Esophagus muscularis mucosa (tissue), 4 donors: ENCODE measurements around the gene EMP2. TPM values are rescaled to one million over a fixed set of nuclear protein-coding genes. Genes with fewer than 3 reads are reported as not detected.

Source experiments
- DNase-seq: peaks from one replicate; pipeline ENCODE4 v3.0.0-alpha.2; 2017; ENCODE audit errors: extremely low spot score
- H3K27ac ChIP-seq, 4 donors: fragments of 200-600 bp; sonication (generic); replicated peaks in 1 of 4; 1 replicate in 3 of 4; 2 replicates in 1 of 4; pipeline ENCODE4 v1.5.1; 2016 to 2019; ENCODE audit warnings: mild to moderate bottlenecking in 1 of 4
- H3K27me3 ChIP-seq, 4 donors: fragments of 200-600 bp; sonication (generic); one replicate each; pipeline versions ENCODE4 v1.5.1 to v1.6.0; 2016 to 2019
- H3K36me3 ChIP-seq, 4 donors: fragments of 200-600 bp; sonication (generic); one replicate each; pipeline ENCODE4 v1.5.1; 2016 to 2019
- H3K4me1 ChIP-seq, 4 donors: fragments of 200-600 bp; sonication (generic); one replicate each; pipeline ENCODE4 v1.5.1; 2016 to 2019
- H3K4me3 ChIP-seq, 4 donors: fragments of 200-600 bp; sonication (generic); 1 replicate in 2 of 4; 2 replicates in 2 of 4; pipeline ENCODE4 v1.5.1; 2016 to 2019; ENCODE audit warnings: mild to moderate bottlenecking in 4 of 4, moderate library complexity in 1 of 4
- H3K9me3 ChIP-seq, 4 donors: fragments of 200-600 bp; sonication (generic); 1 replicate in 3 of 4; 2 replicates in 1 of 4; pipeline ENCODE4 v1.5.1; 2016 to 2019
- CTCF ChIP-seq, 3 experiments: fragments of 200-600 bp in 2 of 3; fragments of 450-650 bp in 1 of 3; sonication (generic) in 2 of 3; IDR thresholded peaks; one replicate each; pipeline ENCODE4 v1.5.1; 2017 to 2019; ENCODE audit warnings: antibody characterized with exemption in 3 of 3, mild to moderate bottlenecking in 2 of 3, moderate library complexity in 1 of 3
- EP300 ChIP-seq: sonication (generic); formaldehyde crosslinking; IDR thresholded peaks from one replicate; pipeline ENCODE4 v1.6.1; 2017; ENCODE audit warnings: antibody characterized with exemption
- POLR2A ChIP-seq: fragments of 450-650 bp; IDR thresholded peaks from one replicate; pipeline ENCODE4 v1.6.1; 2017; ENCODE audit warnings: antibody characterized with exemption, moderate library complexity, mild to moderate bottlenecking, low read depth
- POLR2AphosphoS5 ChIP-seq, 2 donors: sonication (generic); formaldehyde crosslinking; IDR thresholded peaks; one replicate each; pipeline ENCODE4 v1.6.1; 2017; ENCODE audit warnings: antibody characterized with exemption in 2 of 2
- WGBS: methylation state at CpG from one replicate; pipeline ENCODE4 v1.1.5; 2018; 5-methylcytosine and 5-hydroxymethylcytosine counted together
- intact Hi-C: fragments of 100-400 bp; cut with DNase I; formaldehyde crosslinking; loops from one replicate; pipeline ENCODE4 v1.15.1; 2023
- total RNA-seq, 4 donors: library from RNA; depleted of rRNA; stranded (reverse); fragments of >200 nt; gene quantifications; one replicate each; pipeline versions ENCODE4 v1.1.0 to v1.2.1, GENCODE V29; 2016

The EMP2 gene
- total RNA-seq, 4 donors from 2014 or later = 44.1 to 87.1 (median 57.3) TPM

GRCh38 chr16:10607157-10607556 lies 26.8 kb upstream of the EMP2 start:
- no peak for DNase-seq
- H3K4me1 ChIP-seq = peaks cover 3 to 14% (median 11%) of the 10 kb centered on the region in 4 donors
- H3K9me3 ChIP-seq = no peaks in the 10 kb centered on the region
- no peak overlapping the region for H3K4me3 ChIP-seq
- H3K36me3 ChIP-seq = no peaks in the 10 kb centered on the region
- TF ChIP-seq POLR2A (no peak), EP300 (no peak), CTCF (IDR thresholded peaks at IDR 0.05) (no peak), POLR2AphosphoS5 (IDR thresholded peaks at IDR 0.05) (no peak)
- WGBS = 74% methylated on average over 3 of the region's 3 CpGs
- peaks cover 0 to 4% (median 0%) of the 10 kb centered on the region in 4 donors for H3K27me3 ChIP-seq
- no peak overlapping the region for H3K27ac ChIP-seq
- intact Hi-C loops = no loop called here

- WGBS = 74% methylated on average over 6 of the region's 6 CpGs
Observed at GRCh38 chr16:10606607-10607006, 26.2 kb upstream of the EMP2 start.

GRCh38 chr16:10605636-10606035 lies 25.2 kb upstream of the EMP2 start:
- Histone ChIP-seq H3K9me3 (no peaks in the 10 kb centered on the region), H3K27me3 (no peaks in the 10 kb centered on the region), H3K4me3 (no peak overlapping the region), H3K27ac (no peak overlapping the region), H3K4me1 (peaks cover 18 to 29% (median 21%) of the 10 kb centered on the region in 4 donors), H3K36me3 (no peaks in the 10 kb centered on the region)
- 97% methylated on average over 3 of the region's 3 CpGs for WGBS
- DNase-seq = no peak
- TF ChIP-seq CTCF (IDR thresholded peaks at IDR 0.05) (no peak), EP300 (no peak), POLR2A (no peak)
- intact Hi-C loops = no loop called here

More at GRCh38 chr16:10606607-10607006, 26.2 kb upstream of the EMP2 start:
- Histone ChIP-seq H3K27ac (no peak overlapping the region), H3K9me3 (no peaks in the 10 kb centered on the region), H3K27me3 (no peaks in the 10 kb centered on the region), H3K4me1 (peaks cover 8 to 20% (median 16%) of the 10 kb centered on the region in 4 donors), H3K36me3 (no peaks in the 10 kb centered on the region), H3K4me3 (no peak overlapping the region)
- DNase-seq = no peak
- intact Hi-C loops = no loop called here
- TF ChIP-seq POLR2A = no peak

- intact Hi-C loops = no loop called here
- H3K27ac ChIP-seq = peak overlapping the region in 3 of 4 donors; percentile 10 to 30 (median 24)
- WGBS = 35% methylated on average over 6 of the region's 13 CpGs
Observed at GRCh38 chr16:10601444-10602408, 21.3 kb upstream of the EMP2 start.

More at GRCh38 chr16:10601444-10602408, 21.3 kb upstream of the EMP2 start:
- H3K36me3 ChIP-seq = no peaks in the 10 kb centered on the region
- no peaks in the 10 kb centered on the region for H3K9me3 ChIP-seq
- DNase-seq = no peak
- TF ChIP-seq CTCF (IDR thresholded peaks at IDR 0.05) (no peak), EP300 (peak; percentile 43), POLR2AphosphoS5 (IDR thresholded peaks at IDR 0.05) (peak; percentile 7 to 84), POLR2A (no peak)
- no peaks in the 10 kb centered on the region for H3K27me3 ChIP-seq
- no peak overlapping the region for H3K4me3 ChIP-seq
- H3K4me1 ChIP-seq = peaks cover 16 to 29% (median 22%) of the 10 kb centered on the region in 4 donors
